Bone marrow (tissue), 2 donors: ENCODE data around the gene P3H4.
"Not testable (repeated sequence)": the region's sequence is repeated elsewhere in the genome, so short reads cannot be mapped to it uniquely, and the experiment has no call there.

ENCODE experiments used
- DNase-seq, 2 donors: peaks; one replicate each; lab custom pipeline; 2025; lab: John Stamatoyannopoulos, UW

The P3H4 gene, protein sequence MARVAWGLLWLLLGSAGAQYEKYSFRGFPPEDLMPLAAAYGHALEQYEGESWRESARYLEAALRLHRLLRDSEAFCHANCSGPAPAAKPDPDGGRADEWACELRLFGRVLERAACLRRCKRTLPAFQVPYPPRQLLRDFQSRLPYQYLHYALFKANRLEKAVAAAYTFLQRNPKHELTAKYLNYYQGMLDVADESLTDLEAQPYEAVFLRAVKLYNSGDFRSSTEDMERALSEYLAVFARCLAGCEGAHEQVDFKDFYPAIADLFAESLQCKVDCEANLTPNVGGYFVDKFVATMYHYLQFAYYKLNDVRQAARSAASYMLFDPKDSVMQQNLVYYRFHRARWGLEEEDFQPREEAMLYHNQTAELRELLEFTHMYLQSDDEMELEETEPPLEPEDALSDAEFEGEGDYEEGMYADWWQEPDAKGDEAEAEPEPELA

DNA sequence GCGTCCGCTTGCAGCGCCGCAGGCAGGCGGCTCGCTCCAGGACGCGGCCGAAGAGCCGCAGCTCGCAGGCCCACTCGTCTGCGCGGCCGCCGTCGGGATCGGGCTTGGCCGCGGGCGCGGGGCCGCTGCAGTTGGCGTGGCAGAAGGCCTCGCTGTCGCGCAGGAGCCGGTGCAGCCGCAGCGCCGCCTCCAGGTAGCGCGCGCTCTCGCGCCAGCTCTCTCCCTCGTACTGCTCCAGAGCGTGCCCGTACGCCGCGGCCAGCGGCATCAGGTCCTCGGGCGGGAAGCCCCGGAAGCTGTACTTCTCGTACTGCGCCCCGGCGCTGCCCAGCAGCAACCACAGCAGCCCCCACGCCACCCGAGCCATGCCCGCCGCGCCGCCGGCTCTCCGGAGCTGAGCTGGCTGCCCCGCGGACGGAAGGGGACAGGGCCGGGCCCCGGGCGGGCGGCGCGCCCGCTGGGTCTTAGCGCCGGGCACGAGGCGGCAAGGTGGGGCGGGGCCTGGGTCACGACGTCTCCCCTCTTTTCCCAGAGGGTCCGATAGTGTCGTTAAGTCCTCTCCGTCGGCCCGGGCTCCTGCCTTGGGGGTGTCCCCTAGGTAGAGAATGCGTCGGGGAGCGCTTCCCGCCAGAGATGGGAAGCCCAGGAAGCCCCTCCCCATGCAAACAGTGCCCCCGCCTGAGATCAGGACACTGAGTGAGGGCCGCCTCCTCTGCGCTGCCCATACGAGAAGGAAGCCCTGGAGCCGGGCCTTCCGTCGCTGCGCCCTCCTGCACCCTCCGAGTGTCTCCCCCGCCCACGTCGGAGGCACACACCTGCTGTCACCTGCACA is at the start of gene P3H4:
Gene P3H4 (minus strand): TSS at position 401 of the 832 bp plus-strand sequence. CDS start 34 bp downstream, at position 367.
- peak; percentile 39 to 77 for DNase-seq

DNA sequence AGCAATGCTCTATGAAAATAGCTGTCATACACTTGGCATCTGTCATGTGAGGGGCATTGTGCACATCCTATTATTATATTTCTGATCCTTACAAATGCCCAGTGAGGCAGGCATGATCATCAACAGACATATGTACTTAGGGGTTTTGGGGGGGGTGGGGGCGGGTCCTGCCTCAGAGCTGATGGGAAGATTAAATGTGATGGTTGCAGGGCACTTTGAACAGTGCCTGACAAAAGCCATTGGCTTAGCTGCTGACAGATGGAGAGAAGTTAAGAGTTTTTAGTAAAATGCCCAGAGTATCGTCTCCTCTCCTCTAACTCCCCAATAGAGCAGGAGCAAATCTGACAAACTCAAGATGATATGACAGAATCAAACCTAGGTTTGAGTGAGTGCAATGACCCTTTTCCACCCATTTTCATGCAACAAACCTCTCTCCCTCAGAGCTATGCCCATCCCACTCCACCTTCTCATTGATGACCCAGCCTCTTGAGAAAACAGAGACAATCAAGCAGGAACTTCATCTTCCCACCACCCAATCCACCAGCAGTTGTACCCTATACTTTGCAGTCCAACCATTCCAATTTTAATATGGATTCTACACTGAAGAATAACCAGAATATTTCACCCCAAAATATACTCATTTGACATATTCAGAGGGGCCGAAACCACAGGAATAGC is 48.6 kb upstream of the P3H4 start:
- no peak for DNase-seq

DNA sequence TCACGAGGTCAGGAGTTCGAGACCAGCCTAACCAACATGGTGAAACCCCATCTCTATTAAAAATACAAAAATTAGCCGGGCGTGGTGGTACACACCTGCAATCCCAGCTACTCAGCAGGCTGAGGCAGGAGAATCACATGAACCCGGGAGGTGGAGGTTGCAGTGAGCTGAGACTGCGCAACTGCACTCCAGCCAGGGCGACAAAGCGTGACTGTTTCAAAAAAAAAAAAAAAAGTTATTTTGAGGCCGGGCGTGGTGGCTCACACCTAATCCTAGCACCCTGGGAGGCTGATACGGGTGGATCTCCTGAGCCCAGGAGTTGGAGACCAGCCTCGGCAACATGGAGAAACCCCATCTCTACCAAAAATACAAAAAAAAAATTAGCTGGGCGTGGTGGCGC is 39.6 kb upstream of the P3H4 start:
- not testable (repeated sequence) for DNase-seq

DNA sequence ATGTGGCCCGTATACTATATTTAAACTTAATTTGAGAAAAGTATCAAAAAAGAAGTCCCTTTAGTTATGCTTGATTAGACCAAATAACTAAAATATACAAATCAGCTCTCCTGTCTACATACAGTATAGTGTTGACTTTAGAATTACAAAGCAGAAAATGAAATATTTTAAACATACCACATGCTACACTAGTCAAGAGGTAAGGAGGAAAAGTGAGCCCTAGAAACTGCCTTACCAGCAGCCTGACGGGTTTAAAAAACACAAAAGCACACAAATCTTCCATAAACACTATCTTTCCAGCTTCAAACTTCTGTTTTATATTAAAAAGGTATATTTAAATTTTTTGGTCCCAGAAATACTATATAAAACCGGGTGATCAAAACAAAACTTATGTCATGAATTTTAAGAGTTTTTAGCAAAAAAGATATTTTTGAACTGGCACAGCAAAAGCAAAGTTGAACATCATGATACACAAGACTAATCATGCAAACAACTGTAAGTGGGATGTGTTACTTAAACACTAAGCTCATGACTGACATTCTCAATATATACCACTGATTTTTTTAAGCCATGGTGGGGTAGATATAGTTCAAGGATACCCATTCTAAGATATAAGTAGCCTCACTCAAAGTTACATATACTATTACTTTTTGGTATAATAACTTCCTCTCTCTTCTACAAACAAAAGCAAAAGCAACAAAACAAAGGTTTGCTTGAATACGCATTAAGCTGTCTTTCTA is 37.7 kb upstream of the P3H4 start:
- DNase-seq = no peak

DNA sequence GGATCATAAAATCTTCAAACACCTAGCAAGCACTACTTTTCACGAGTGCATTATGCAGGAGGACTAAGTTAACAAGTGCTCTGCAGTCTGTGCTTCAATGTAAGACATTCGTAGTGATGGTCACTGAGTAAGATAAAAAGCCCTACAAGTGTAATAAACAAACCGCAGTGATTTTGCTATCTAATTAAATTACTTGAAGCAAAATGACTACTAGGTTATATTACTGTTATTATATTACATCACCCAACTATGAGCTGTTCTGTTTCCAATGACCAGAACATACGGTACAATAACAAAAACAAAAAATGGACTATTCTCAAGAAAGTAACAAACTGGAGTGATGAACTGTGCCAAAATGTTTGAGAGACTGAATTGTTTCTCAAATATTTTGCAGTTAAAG is 37.0 kb upstream of the P3H4 start:
- DNase-seq = no peak

DNA sequence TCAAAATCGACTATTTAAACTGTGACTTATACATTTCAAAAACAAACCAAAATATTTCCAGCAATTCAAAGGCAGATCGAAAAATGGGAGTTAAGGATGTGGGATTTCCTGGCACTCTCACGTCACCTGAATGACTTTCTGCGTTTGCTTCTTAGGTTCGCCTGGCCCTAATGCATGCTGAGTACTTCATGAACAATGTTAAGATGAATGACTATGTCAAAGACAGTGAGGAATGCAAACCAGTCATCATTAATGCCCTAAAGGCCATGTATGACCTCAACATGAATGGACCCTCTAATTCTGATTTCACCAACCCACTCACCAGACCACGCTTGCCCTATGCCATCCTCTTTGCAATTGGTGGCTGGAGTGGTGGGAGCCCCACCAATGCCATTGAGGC is 33.2 kb upstream of the P3H4 start:
- DNase-seq = no peak

DNA sequence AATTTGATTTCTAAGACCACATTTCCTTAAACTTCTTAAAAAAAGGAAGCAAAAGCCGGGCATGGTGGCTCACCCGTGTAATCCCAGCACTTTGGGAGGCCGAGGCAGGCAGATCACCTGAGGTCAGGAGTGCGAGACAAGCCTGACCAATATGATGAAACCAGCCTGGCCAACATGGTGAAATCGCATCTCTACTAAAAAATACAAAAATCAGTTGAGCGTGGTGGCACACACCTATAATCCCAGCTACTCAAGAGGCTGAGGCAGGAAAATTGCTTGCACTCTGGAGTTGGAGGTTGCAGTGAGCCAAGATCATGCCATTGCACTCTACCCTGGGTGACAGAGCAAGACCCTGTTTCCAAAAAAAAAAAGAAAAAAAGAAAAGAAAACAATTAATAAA is 29.0 kb upstream of the P3H4 start:
- not testable (repeated sequence) for DNase-seq

DNA sequence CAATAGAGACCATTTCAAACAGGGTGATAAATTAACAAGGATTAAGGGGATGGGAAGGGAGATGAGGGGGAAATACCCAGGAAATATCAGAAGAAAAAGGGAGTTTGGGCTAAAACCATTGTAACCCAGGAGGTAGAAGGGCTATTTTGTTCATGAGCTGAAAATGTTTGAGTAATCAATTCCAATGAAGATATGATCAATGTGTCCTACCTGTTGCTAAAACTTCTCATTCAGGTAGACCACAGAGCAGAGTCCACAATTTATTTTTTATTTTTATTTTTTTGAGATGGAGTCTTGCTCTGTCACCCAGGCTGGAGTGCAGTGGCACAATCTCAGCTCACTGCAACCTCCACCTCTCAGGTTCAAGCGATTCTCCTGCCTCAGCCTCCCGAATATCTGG is 27.7 kb upstream of the P3H4 start:
- not testable (repeated sequence) for DNase-seq

DNA sequence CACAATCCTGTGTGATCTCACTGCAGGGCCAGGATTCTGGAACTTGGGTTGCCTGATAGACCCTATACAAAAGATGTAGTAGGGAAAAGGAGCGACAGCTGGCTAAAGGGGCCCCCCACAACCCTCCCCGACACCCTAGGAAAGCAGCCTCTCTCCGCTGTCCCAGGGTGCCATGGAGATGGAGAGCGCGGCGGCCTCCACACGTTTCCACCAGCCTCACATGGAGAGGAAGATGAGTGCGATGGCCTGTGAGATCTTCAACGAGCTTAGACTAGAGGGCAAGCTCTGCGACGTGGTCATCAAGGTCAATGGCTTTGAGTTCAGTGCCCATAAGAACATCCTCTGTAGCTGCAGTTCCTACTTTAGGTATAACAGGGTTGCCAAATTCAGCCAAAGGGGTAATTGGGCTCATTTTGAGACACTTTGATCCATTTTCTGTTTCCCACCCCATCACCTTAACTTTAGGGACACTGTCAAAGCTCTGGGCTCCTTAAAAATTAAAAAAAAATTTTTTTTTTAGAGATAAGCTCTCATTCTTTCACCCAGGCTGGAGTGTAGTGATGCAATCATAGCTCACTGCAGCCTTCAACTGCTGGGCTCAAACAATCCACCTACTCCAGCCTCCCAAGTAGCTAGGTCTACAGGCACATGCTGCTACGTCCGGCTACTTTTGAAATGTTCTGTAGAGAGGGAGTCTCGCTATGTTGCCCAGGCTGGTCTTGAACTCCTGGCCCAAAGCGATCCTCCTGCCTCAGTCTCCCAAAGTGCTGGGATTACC is 26.2 kb upstream of the P3H4 start, which contains the start of gene KLHL10:
Gene KLHL10 (plus strand): TSS at position 65 of the 778 bp plus-strand sequence. CDS start 108 bp downstream, at position 173.
- DNase-seq = no peak

DNA sequence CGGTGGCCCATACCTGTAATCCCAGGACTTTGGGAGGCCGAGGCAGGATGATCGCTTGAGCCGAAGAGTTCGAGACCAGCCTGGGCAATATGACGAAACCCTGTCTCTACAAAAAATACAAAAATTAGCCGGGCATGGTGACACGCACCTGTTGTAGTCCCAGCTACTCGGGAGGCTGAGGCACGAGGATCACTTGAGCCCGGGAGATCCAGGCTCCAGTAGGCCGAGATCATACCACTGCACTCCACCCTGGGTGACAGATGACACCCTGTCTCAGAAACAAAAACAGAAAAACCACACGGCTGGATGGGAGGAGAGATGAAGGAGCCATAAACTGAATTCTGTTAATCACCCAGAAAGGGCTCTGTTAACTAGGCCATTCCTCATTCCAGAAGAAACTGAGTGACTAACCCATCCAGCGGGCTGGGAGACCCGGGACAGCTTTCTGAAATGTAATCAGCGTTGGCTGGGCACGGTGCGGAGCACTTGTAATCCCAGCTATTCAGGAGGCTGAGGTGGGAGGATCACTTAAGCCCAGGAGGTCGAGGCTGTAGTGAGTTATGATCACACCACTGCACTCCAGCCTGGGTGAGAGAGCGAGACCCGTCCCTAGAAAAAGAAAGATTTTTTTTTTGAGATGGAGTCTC is 24.9 kb upstream of the P3H4 start:
- no peak for DNase-seq

DNA sequence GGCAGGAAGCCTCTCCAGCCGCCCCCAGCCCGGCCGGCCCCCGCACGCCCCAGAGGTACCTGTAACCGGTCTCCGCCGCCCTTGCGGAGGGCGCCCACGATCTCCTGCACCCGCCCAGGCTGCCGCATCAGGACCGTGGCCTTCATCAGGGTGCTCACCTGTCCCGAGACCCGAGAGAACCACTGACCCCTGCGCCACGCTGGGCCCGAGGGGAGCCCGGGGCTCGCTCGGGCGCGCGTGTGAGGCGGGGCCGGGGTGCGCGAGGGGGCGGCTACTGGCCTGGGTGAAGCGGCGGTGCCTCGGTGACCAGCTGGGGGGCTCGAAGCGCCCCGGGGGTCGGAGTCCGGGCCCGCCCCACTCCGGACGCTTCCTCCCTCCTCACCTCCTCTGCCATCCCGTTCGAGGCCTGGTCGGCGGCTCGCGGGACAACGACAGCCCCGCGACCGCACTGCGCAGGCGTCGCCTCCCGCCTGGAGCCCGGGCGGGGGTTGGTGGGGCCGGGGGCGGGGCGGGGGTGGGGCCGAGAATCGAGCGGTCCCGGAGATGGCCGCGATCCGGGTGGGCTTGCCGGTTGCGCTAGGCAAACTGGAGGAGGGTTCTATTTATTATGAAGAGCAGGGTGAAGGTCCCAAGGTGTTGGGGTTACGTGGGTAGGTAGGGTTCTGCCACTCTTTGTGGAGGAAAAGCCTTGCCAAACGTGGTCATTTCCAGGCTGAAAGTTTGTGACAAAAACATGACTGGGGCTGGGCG is 24.2 kb upstream of the P3H4 start, which contains the start of gene NT5C3B:
Gene NT5C3B (minus strand): TSS at position 433 of the 750 bp plus-strand sequence. CDS start 39 bp downstream, at position 394.
- DNase-seq = peak in 1 of 2 donors; percentile 19

DNA sequence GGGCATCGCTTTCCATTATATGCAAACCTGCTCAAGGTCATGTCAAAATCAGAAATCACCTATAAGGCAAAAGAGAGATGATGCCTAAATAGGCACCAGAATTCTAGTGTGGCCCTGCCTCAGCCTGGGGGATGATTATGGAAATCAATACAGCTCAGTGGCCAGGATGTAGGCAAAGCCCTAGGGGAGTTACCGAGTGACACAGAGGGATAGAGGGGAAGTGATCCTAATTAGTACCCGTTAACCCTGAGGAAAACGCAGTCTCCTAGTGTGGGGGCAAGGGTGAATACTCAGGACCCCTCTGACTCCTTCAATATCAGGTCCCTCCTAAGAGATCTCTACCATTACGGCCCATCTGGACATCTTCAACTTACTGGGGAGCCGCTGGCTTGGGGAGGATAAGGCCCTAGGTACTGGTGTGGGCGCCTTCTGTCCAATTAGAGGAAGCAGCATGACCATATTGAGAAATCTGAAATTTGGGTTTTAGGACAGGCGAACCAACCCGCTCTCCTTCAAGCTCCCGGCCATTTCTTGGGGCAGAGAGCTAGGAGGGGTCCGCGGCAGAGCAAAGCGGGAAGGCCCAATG is 23.6 kb upstream of the P3H4 start:
- no peak for DNase-seq

DNA sequence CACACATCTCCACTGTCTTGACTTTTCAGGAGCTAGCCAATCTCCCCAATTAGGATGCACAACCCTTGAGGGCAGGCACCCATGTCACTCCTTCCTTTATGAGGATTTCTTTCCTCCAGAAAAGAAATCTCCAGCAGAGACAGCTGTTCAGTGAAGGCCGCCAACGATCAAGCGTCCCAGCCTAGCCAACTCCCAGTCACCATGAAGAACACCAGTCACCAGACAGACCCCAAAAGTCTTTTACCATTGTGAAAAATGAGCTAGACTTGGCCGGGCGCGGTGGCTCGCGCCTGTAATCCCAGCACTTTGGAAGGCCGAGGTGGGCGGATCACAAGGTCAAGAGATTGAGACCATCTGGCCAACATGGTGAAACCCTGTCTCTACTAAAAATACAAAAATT is 18.2 kb upstream of the P3H4 start:
- not testable (repeated sequence) for DNase-seq

DNA sequence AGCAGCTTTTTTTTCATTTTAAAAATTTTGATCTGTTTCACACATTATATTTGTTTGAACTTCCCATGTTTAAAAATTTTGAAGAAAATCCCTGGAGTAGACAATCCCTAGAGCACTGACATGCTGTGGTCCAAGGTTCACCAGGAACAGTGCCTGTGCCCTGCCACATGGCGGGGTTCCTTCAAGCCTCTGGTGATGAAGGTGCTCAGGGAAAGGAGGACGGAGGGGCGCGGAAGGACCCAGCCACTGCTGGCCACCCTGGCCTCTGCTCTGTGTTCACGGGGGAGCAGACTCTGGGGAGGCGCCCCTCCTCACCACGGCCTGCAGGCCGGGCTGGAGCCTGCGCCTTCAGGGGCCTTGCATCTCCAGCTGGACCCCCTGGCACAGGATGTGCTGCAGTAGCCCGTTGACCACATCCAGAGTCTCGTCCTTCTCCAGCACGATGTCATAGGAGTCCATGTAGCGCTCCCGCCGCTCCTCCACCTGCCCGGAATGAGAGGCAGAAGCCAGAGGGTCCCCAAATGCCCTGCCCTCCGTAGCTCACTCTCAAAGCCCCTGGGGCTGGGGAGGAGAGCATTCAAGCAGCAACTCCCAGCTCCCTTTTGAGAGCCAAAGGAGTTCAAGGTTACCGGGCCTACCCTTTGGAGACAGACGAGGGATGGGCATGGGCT is 13.6 kb upstream of the P3H4 start:
- DNase-seq = no peak

DNA sequence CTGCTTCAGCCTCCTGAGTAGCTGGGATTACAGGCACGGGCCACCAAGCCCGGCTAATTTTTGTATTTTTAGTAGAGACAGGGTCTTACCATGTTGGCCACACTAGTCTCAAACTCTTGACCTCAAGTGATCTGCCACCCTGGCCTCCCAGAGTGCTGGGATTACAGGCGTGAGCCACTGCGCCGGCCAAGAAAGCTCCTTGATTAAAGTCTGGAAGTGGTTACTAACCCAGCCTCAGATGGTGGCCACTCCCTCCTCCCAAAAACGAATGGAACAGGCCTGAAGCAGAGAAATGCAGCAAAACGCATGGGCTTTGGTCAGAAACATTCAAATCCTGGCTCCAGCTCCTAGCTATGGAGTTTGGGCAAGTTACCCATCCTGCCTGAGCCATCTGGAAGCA is 12.3 kb upstream of the P3H4 start:
- no peak for DNase-seq

DNA sequence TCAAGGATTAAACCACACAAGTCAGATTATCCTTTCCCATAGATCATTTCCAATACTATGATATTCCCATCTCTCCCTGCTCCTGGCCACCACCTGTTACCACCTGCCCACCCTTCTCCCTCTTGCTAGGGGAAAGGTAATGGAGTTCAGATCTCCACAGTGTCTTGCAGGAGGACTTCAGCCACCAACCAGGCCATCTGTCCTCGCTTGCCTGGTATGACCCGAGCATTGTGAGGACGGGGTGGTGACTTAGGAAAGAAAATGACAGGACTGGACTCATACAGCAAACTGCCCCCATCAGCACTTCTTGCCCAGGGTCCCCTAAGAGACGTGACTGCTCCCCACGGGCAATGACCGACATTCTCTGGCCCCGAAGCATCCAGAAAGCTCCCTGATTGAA is 11.8 kb upstream of the P3H4 start:
- no peak for DNase-seq

DNA sequence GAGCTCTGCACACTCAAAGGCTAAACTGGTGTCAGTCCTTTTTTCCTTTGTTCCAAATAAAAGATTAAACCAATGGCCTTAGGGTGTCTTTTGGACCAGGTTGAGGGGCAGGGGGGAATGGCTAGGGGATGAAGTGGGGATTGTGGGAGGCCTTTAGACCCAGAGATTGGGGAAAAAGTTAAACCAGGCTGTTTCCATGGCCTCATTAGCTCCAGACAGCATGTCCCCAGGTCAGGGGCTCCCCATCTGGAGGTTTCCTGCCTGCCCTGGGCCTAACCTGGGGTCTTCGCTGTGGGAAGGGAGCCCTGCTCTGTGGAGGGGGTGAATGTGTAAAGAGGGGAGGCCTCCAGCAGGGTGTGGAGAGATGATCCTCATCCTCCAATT is 11.4 kb upstream of the P3H4 start:
- DNase-seq = no peak
